Heart left ventricle (tissue), 16 donors: ENCODE results near the gene NDUFS3. TPM values are rescaled to one million over a fixed set of nuclear protein-coding genes. Genes with fewer than 3 reads are reported as not detected.
A peak's percentile ranks its signal among the peaks of the same experiment; 100 is the strongest.

ENCODE experiments used
- ATAC-seq, 4 donors: fragments of 200-7000 bp; cut with Tn5 transposase; one replicate each; pipeline ENCODE4 v1.9.1; 2020 to 2022; ENCODE audit warnings: moderate library complexity in 4 of 4, mild to moderate bottlenecking in 3 of 4, moderate number of reproducible peaks in 1 of 4
- DNase-seq, 5 donors: peaks; one replicate each; pipeline ENCODE4 v3.0.0-alpha.2; 2020
- H3K27ac ChIP-seq, 12 donors: fragments of 200-600 bp; sonication (generic) in 4 of 12; one replicate each; pipeline versions ENCODE4 v1.5.0 to v1.8.0; 2016 to 2022; ENCODE audit warnings: mild to moderate bottlenecking in 2 of 12
- H3K27me3 ChIP-seq, 9 donors: fragments of 200-600 bp; sonication (generic) in 2 of 9; one replicate each; pipeline versions ENCODE4 v1.5.1 to v1.8.0; 2016 to 2022; ENCODE audit warnings: mild to moderate bottlenecking in 3 of 9
- H3K36me3 ChIP-seq, 9 donors: fragments of 200-600 bp; sonication (generic) in 2 of 9; one replicate each; pipeline versions ENCODE4 v1.5.0 to v1.8.0; 2018 to 2022; ENCODE audit warnings: mild to moderate bottlenecking in 2 of 9
- H3K4me1 ChIP-seq, 12 donors: fragments of 200-600 bp; sonication (generic) in 4 of 12; one replicate each; pipeline versions ENCODE4 v1.5.0 to v1.8.0; 2016 to 2022; ENCODE audit warnings: mild to moderate bottlenecking in 3 of 12
- H3K4me3 ChIP-seq, 12 donors: fragments of 200-600 bp; sonication (generic) in 4 of 12; one replicate each; pipeline versions ENCODE4 v1.5.0 to v1.8.0; 2017 to 2022; ENCODE audit warnings: mild to moderate bottlenecking in 9 of 12, moderate library complexity in 4 of 12
- H3K9me3 ChIP-seq, 12 donors: fragments of 200-600 bp; sonication (generic) in 4 of 12; one replicate each; pipeline versions ENCODE4 v1.5.0 to v1.8.0; 2016 to 2022; ENCODE audit warnings: mild to moderate bottlenecking in 1 of 12
- CTCF ChIP-seq, 12 donors: fragments of 200-600 bp; sonication (generic) in 4 of 12; IDR thresholded peaks; one replicate each; pipeline versions ENCODE4 v1.5.0 to v1.8.0; 2018 to 2022; ENCODE audit warnings: antibody characterized with exemption in 12 of 12, mild to moderate bottlenecking in 5 of 12
- POLR2A ChIP-seq, 2 donors: fragments of 450-650 bp; IDR thresholded peaks; one replicate each; pipeline ENCODE4 v1.6.1; 2017; ENCODE audit warnings: antibody characterized with exemption in 2 of 2, mild to moderate bottlenecking in 2 of 2, moderate library complexity in 2 of 2
- WGBS, 4 donors: extraction: QIAGEN DNeasy Blood & Tissue Kit in 2 of 4; methylation state at CpG; one replicate each; pipeline versions ENCODE4 v1.1.5 to v1.1.7; 2013 to 2018; 5-methylcytosine and 5-hydroxymethylcytosine counted together
- intact Hi-C, 10 donors: fragments of 100-400 bp; cut with DNase I; formaldehyde crosslinking; loops; one replicate each; pipeline versions ENCODE4 v1.11.1 to v1.14.2; 2022
- polyA plus RNA-seq, 2 donors: library from polyadenylated mRNA; stranded (reverse); fragments of 200-250 nt; gene quantifications; one replicate each; pipeline ENCODE4 v1.2.3, GENCODE V29; 2013
- total RNA-seq, 9 donors: library from RNA; depleted of rRNA in 2 of 9; stranded (reverse); fragments of >200 nt in 2 of 9; fragmentation: NEBNext Ultra II Directional in 3 of 9; extraction: Animal tissue kit (Norgen Biotek cat#: 25700) in 3 of 9; gene quantifications; one replicate each; pipeline versions ENCODE4 v1.1.0 to v1.2.4, GENCODE V29; 2016 to 2023
- donor health status: ischemic (EF 13 %, LVEDD 7.1; RV severe dilation, severe dysfunction).
- donor health status: healthy with polysubstance abuse.
- donor health status: DM: no; HTN: yes; CAD: no.
- donor health status: DM: no; HTN: no; CAD: no.
- donor health status: ischemic (EF 25% LVEDD 6.9; RV normal size, moderate dysfunction).
- donor health status: ischemic (EF 25% LVEDD 5.7; RV mildly dilated, moderate dysfunction).
- donor health status: healthy.
- donor health status: DM: yes; HTN: yes; CAD: no.
- donor health status: ischemic (EF 35%, LVEDD 5.7; RV mildly dilated, moderate dysfunction).
- donor health status: nonischemic (EF 11% LVEDD 7.7; RV severe dilation, severe dysfunction).
- donor health status: DM: yes; HTN: yes; CAD: no.
- donor health status: PGD.
- donor health status: ischemic (EF 29% LVEDD 5.4; RV normal size, mild dysfunction).
- donor health status: nonischemic (EF 23%, LVEDD 6.1; RV moderate dilation, normal function).

NDUFS3 gene
- total and polyA plus RNA-seq, 11 donors, result 134 to 478 (median 236) TPM

GRCh38 chr11:47571895-47572294 lies 7.0 kb upstream of the NDUFS3 start:
- ATAC-seq, result peak in 1 of 4 donors; percentile 51
- H3K9me3 ChIP-seq, result no peaks in the 10 kb centered on the region
- WGBS, 4 donors, result 20 to 44% (median 38%) methylated on average over 1 of the region's 1 CpG
- H3K4me3 ChIP-seq, result no peak overlapping the region
- H3K36me3 ChIP-seq, result peaks cover 0 to 85% (median 68%) of the 10 kb centered on the region in 9 donors
- intact Hi-C loops, result no loop called here
- TF ChIP-seq CTCF (IDR thresholded peaks at IDR 0.05) (no peak), POLR2A (IDR thresholded peaks at IDR 0.05) (no peak)
- no peak for DNase-seq
- H3K27me3 ChIP-seq, result no peaks in the 10 kb centered on the region
- peaks cover 0 to 39% (median 27%) of the 10 kb centered on the region in 12 donors for H3K4me1 ChIP-seq
- H3K27ac ChIP-seq, result peak overlapping the region in 5 of 12 donors; percentile 35 to 68 (median 45)

- no peak overlapping the region for H3K4me3 ChIP-seq
Observed at GRCh38 chr11:47572715-47573255, 6.1 kb upstream of the NDUFS3 start.

GRCh38 chr11:47573321-47573720 lies 5.6 kb upstream of the NDUFS3 start:
- no peak overlapping the region for H3K4me3 ChIP-seq
- ATAC-seq, result peak; percentile 80 to 88 (median 84)
- H3K9me3 ChIP-seq, result no peaks in the 10 kb centered on the region
- WGBS, 4 donors, result 49 to 78% (median 63%) methylated on average over 8 to 11 of the region's 11 CpGs
- H3K27ac ChIP-seq, result peak overlapping the region in 7 of 12 donors; percentile 13 to 68 (median 45)
- H3K27me3 ChIP-seq, result no peaks in the 10 kb centered on the region
- TF ChIP-seq CTCF (IDR thresholded peaks at IDR 0.05) (no peak), POLR2A (IDR thresholded peaks at IDR 0.05) (no peak)
- intact Hi-C loops, result no loop called here
- peaks cover 7 to 53% (median 41%) of the 10 kb centered on the region in 12 donors for H3K4me1 ChIP-seq
- peaks cover 0 to 88% (median 73%) of the 10 kb centered on the region in 9 donors for H3K36me3 ChIP-seq
- DNase-seq, result peak in 3 of 5 donors; percentile 47 to 68 (median 54)

More at GRCh38 chr11:47572715-47573255, 6.1 kb upstream of the NDUFS3 start:
- Histone ChIP-seq H3K27ac (peak overlapping the region in 8 of 12 donors; percentile 25 to 68 (median 42)), H3K9me3 (no peaks in the 10 kb centered on the region), H3K27me3 (no peaks in the 10 kb centered on the region), H3K4me1 (peaks cover 2 to 48% (median 35%) of the 10 kb centered on the region in 12 donors), H3K36me3 (peaks cover 0 to 90% (median 73%) of the 10 kb centered on the region in 9 donors)
- TF ChIP-seq CTCF (IDR thresholded peaks at IDR 0.05), result no peak
- no peak for TF ChIP-seq POLR2A (IDR thresholded peaks at IDR 0.05)
- no peak for DNase-seq
- WGBS, 4 donors, result 21 to 32% (median 23%) methylated on average over 6 to 8 of the region's 8 CpGs
- ATAC-seq, result peak in 2 of 4 donors; percentile 20 to 25
- intact Hi-C loops, result no loop called here

- DNase-seq (no peak), ATAC-seq (no peak)
- WGBS, 4 donors, result 73 to 76% (median 74%) methylated on average over 13 of the region's 13 CpGs
- intact Hi-C loops, result loop anchor here in 1 of 10 donors (2.0 to 5.0 kb wide), 2 partner anchors 25 to 100 kb away; partner anchors contain the start of gene CELF1
- Histone ChIP-seq H3K27me3 (no peaks in the 10 kb centered on the region), H3K9me3 (no peaks in the 10 kb centered on the region), H3K36me3 (peaks cover 0 to 74% (median 69%) of the 10 kb centered on the region in 9 donors), H3K4me3 (peak overlapping the region in 9 of 12 donors; percentile 76 to 100 (median 96)), H3K4me1 (peaks cover 9 to 50% (median 36%) of the 10 kb centered on the region in 12 donors), H3K27ac (no peak overlapping the region)
- TF ChIP-seq POLR2A (IDR thresholded peaks at IDR 0.05), result no peak
- TF ChIP-seq CTCF (IDR thresholded peaks at IDR 0.05), result no peak
Observed at GRCh38 chr11:47577460-47578041, 1.3 kb upstream of the NDUFS3 start.
